Tongue (tissue), 2 donors: ENCODE data around the gene RTN4. TPM values are rescaled to one million over a fixed set of nuclear protein-coding genes. Genes with fewer than 3 reads are reported as not detected.
"Not testable (repeated sequence)": the region's sequence is repeated elsewhere in the genome, so short reads cannot be mapped to it uniquely, and the experiment has no call there.

ENCODE experiments used
- DNase-seq: peaks from one replicate; pipeline ENCODE4 v3.0.0-alpha.2; 2015
- total RNA-seq: library from RNA; depleted of rRNA; stranded (reverse); fragments of >200 nt; gene quantifications from one replicate; pipeline ENCODE4 v1.2.3, GENCODE V29; 2014

Gene RTN4
- total RNA-seq = 539 TPM

- DNase-seq = peak; percentile 100
Observed at GRCh38 chr2:55050100-55050994, at the start of gene RTN4. TSS of gene RTN4 (minus strand) at chr2:55050451. CDS start at chr2:55050300, 151 bp downstream.

DNA sequence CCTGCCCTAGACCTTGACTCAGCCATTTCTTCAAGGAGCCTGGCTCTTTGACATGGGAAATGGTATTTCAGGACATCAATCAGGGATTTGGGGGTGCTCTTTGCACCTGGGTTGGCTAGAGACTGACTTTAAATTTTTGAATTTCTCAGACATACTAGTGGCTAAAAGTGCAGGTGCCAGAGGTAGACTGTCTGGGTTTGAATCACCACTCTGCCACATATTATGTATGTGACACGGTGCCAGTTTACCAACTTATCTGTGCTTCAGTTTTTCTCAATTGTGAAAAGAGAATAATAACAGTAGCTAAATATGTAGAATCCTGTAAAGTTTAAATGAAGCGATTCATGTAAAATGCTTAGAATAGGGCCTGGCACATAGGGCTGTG is 49.2 kb upstream of the RTN4 start:
- DNase-seq = no peak

DNA sequence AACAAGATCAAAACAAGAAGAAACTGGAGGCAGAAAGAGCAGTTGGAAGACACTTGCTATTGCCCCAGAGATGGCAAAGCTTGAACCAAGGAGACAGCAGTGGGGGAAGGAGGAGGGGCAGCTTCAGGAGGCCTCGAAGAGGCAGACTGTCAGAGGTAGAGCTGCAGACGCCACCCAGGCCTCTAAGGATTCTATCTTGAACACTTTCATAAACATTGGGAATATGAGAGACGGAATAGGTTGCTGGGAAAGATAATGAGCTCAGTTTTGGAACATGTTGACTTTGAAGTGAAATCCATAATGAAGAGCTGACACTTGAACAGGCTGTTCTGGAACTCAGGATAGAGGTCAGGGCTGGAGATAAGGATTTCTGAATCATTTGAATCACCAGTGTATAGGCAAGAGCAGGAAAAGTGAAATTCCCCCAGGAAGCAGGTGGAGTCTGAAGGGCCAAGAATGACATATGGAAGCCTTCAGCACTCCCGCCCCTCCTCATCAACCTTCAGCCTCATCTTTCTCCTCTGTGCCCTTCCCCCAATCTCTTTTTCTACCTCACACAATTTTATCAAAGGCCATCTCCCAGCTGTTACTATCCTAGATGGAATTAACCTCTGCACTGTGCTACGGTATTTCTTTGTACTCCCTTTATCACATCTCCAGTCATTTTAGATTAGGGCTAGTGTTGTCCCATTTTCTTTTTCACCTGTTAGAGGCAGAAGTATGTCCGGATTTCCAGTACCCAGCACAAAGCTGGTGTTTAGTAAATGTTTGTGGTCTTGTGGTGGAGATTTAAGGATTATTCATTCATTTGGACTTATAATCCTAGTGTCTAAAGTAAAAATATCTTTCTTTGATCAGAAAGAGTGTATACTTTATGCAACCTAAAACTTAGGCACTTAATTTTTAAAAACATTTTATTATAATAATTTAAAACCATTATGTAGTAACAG is 47.5 kb upstream of the RTN4 start:
- DNase-seq = no peak

DNA sequence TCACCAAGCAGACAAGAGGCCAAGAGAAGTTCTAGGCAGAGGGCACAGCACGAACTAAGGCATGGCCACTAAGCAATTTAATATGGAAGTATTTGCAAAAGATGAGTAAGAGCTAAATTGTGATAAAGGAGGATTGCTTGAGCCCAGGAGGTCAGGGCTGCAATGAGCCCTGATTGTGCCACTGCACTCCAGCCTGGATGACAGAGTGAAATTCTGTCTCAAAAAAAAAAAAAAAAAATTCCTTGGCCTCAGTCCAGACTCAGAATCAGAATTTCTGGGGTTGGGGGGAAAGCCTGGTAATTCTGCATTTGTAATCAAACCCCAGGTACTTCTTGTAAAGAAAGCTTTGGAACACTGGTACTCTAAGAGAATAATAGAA is 46.8 kb upstream of the RTN4 start:
- no peak for DNase-seq

GRCh38 chr2:55096586-55096985 is 46.3 kb upstream of the RTN4 start:
- DNase-seq = no peak

- no peak for DNase-seq
Observed at GRCh38 chr2:55093381-55093780, 43.1 kb upstream of the RTN4 start.

DNA sequence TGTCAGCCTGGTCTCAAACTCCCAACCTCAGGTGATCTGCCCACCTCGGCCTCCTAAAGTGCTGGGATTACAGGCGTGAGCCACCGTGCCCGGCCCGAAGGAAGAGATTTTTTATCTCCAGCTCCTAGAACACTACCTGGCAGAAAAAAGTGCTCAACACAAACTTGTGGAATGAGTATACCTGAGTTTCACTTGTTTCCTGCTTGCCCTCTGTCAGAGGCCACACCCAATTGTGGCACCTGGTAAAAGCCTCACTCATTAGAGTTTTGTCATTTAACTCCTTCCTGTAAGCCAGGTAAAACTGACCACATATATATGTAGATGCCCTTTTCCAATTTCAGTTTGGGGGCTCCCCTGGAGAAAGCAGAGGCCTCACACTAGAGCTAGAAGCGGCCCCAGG is 42.2 kb upstream of the RTN4 start:
- DNase-seq = no peak

- not testable (repeated sequence) for DNase-seq
Observed at GRCh38 chr2:55091681-55092080, 41.4 kb upstream of the RTN4 start.

DNA sequence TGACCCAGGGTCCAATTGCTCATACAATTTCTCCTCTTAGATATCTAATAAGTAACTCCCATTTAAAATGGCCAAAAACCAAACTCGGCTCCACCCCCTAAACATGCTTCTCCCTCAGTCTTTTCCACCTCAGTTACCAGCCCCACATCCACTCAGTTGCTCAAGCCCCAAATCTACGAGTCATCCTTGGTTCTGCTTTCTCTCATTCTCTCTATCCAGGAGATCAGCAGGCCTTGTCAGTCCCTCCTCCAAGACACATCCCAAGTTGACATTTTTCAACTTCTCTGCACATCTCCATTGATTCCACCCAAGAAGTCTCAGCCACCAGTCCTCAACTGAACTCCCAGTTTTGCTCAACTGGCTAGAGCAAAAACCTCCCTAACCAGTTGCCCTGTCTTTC is 40.5 kb upstream of the RTN4 start:
- no peak for DNase-seq

GRCh38 chr2:55089726-55090125 is 39.5 kb upstream of the RTN4 start:
- peak; percentile 72 for DNase-seq

DNA sequence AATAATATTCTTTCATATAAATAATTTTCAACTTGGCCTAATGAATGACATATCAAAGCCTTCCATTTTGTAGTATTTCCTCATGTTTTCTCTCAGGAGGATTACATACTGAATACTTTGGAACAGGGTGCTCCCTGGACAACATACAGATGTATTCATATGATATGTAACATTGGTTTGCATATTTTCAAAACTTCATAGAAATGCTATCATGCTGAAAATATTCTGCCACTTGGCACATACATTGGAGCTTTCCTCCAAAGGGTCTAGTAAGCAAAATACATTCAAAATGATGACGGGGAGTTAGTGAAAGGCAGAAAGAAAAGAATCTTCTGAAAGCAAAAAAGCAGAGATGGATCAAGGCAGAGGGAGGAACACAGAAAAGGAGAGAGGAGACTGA is 38.1 kb upstream of the RTN4 start:
- peak; percentile 47 for DNase-seq

- no peak for DNase-seq
Observed at GRCh38 chr2:55087936-55088335, 37.7 kb upstream of the RTN4 start.

DNA sequence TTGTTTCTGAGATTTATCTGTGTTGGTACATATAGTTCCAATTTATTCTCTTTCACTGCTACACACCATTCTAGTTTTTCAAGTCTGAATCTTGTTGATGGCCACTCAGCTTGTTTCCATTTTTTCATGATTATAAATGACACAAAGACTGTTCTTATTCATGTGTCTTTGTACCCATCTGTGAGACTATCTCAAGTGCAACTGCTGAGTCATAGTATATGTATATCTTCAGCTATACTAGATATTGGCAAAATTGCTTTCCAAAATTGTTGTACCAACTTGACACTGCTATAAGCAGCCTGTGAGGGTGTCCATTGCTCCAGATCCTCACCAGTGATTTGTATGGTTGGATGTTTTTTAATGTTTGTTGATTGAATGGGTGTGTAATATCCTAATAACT is 37.2 kb upstream of the RTN4 start:
- DNase-seq = no peak

- DNase-seq = no peak
Observed at GRCh38 chr2:55085113-55086040, 35.1 kb upstream of the RTN4 start.

- DNase-seq = no peak
Observed at GRCh38 chr2:55084641-55085040, 34.4 kb upstream of the RTN4 start.

- DNase-seq = no peak
Observed at GRCh38 chr2:55080204-55080738, 30.0 kb upstream of the RTN4 start.

DNA sequence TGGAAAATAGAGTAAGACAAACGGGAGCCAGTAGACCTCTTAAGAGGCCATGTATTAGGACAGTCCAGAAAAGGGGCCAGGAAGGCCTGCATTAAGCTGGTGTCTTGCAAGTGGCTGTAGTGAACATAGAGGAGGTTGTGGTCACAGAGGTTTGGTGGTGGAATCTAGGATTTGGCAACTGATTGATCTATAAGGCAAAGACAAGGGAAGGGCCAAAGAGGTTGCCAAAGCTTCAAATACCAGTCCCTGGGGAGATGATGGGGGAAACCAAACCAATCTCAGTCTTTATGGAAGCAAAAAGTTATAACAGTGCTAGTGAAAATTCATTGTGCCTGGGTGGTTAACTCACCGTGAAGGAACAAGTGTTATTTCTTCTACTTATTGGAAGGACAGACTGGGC is 28.7 kb upstream of the RTN4 start:
- no peak for DNase-seq

- DNase-seq = no peak
Observed at GRCh38 chr2:55076721-55077120, 26.5 kb upstream of the RTN4 start.

GRCh38 chr2:55076019-55076418 is 25.8 kb upstream of the RTN4 start:
- DNase-seq = not testable (repeated sequence)

- no peak for DNase-seq
Observed at GRCh38 chr2:55073000-55073983, 23.0 kb upstream of the RTN4 start.
